ENCODE results near the gene SRGAP3. TPM values are rescaled to one million over a fixed set of nuclear protein-coding genes. Genes with fewer than 3 reads are reported as not detected.

SRGAP3 gene
- total RNA-seq, 4 donors from 2014 or later = 13.7 to 27.7 (median 18.5) TPM

- intact Hi-C loops (cut with DNase I; ENCODE audit: low total_unique reads) = no loop called here
- no peak overlapping the region for H3K4me3 ChIP-seq (ENCODE audit: low read depth, poor library complexity, severe bottlenecking)
- no peak for TF ChIP-seq POLR2A (IDR thresholded peaks at IDR 0.05)
- TF ChIP-seq, protein P1, sequence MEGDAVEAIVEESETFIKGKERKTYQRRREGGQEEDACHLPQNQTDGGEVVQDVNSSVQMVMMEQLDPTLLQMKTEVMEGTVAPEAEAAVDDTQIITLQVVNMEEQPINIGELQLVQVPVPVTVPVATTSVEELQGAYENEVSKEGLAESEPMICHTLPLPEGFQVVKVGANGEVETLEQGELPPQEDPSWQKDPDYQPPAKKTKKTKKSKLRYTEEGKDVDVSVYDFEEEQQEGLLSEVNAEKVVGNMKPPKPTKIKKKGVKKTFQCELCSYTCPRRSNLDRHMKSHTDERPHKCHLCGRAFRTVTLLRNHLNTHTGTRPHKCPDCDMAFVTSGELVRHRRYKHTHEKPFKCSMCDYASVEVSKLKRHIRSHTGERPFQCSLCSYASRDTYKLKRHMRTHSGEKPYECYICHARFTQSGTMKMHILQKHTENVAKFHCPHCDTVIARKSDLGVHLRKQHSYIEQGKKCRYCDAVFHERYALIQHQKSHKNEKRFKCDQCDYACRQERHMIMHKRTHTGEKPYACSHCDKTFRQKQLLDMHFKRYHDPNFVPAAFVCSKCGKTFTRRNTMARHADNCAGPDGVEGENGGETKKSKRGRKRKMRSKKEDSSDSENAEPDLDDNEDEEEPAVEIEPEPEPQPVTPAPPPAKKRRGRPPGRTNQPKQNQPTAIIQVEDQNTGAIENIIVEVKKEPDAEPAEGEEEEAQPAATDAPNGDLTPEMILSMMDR (IDR thresholded peaks at IDR 0.05) = no peak
- WGBS, 2 donors = 78 to 90% methylated on average over 3 to 5 of the region's 5 CpGs
- peak in 1 of 2 donors; percentile 72 for DNase-seq (ENCODE audit: low spot score in 2 of 2)
Measured at GRCh38 chr3:8993331-8993730, 256.1 kb downstream of the SRGAP3 start.

DNA sequence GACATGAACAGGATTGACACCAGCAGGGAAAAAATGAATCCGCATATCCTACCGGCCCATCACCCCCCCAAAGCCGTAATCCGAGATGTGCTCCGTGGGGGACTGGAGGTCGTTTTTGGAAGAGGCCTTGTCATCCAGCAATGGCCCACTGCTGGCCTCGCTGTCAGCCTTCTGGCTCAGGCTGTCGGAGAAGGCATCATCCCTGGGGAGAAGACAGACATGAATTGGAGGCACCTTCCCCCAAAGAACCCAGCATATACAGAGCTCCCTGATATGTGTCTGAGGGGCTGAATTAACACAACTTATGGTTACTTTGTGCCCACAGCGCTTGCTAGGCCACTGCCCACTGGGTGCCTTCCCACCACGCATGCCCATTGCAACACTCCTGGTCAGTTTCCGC, 256.6 kb downstream of the SRGAP3 start:
- peak in 1 of 2 donors; percentile 75 for DNase-seq (ENCODE audit: low spot score in 2 of 2)
- no peak overlapping the region for H3K4me3 ChIP-seq (ENCODE audit: low read depth, poor library complexity, severe bottlenecking)
- TF ChIP-seq, protein P1 (IDR thresholded peaks at IDR 0.05) = no peak
- intact Hi-C loops (cut with DNase I; ENCODE audit: low total_unique reads) = no loop called here
- WGBS, 2 donors = 80 to 87% methylated on average over 11 of the region's 11 CpGs

DNA sequence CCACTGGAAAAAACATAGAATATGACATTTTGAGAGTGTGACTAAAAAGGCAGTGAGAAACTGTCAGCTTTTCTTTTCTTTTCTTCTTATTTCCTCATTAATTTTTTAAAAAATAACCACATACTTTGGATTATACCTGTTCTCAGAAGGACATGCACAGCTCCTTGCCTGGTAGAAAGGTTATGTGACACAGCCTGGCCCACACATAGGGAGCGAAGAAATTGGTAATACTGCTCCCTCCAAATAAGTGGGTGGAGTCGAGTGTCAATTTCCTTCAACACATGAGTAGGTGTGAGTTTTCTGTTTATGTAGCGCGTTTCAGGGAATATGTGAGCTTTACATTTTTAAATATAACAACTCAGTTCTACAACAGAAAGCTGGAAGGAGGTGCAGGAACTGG, 257.2 kb downstream of the SRGAP3 start:
- intact Hi-C loops (cut with DNase I; ENCODE audit: low total_unique reads) = no loop called here
- no peak overlapping the region for H3K4me3 ChIP-seq (ENCODE audit: low read depth, poor library complexity, severe bottlenecking)
- TF ChIP-seq, protein P1 (IDR thresholded peaks at IDR 0.05) = no peak
- DNase-seq (ENCODE audit: low spot score in 2 of 2) = peak in 1 of 2 donors; percentile 46
- 88 to 89% methylated on average over 4 of the region's 4 CpGs for WGBS, 2 donors

GRCh38 chr3:8990266-8991215, 258.9 kb downstream of the SRGAP3 start:
- peak in 1 of 2 donors; percentile 72 for DNase-seq (ENCODE audit: low spot score in 2 of 2)
- intact Hi-C loops (cut with DNase I; ENCODE audit: low total_unique reads) = no loop called here
- H3K4me3 ChIP-seq (ENCODE audit: low read depth, poor library complexity, severe bottlenecking) = no peak overlapping the region
- 93 to 94% methylated on average over 34 to 36 of the region's 36 CpGs for WGBS, 2 donors
- TF ChIP-seq, protein P1 (IDR thresholded peaks at IDR 0.05) = no peak
- TF ChIP-seq POLR2A (IDR thresholded peaks at IDR 0.05) = no peak

DNA sequence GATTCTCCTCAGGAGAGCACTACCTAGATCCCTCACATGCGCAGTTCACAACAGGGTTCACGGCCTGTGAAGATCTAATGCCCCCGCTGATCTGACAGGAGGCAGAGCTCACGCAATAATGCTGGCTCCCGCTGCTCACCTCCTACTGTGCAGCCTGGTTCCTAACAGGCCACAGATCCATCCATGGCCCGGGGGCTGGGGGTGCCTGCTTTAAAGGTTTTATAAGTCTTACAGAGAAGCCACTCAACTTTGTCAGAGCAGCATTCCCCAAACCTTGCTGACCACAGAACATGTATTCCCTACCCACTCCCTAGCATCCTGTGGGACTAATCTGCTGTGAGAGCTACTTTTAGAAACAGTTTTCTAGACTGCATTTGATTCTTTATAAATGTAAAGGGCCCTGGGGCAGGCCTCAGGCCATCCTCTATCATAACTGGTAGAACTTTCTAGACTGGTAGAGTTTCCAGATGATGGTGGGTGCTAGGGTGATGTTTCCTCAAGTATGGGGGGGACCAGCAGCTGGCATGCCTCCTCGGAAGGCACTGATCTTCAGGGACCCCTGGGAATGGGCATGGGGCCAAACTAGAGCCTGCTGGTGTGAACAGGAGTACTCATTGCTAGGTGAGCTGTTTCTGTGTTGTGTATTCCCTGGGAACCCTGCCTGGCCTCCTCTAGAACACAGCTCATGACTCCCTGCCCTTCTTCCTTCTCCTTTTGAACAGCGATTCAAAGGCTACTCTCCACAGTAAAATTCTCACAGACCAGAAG, 260.5 kb downstream of the SRGAP3 start:
- TF ChIP-seq, protein P1 (IDR thresholded peaks at IDR 0.05) = no peak
- no peak for TF ChIP-seq POLR2A (IDR thresholded peaks at IDR 0.05)
- 88 to 95% methylated on average over 8 of the region's 8 CpGs for WGBS, 2 donors
- DNase-seq (ENCODE audit: low spot score in 2 of 2) = peak in 1 of 2 donors; percentile 78
- H3K4me3 ChIP-seq (ENCODE audit: low read depth, poor library complexity, severe bottlenecking) = no peak overlapping the region
- intact Hi-C loops (cut with DNase I; ENCODE audit: low total_unique reads) = loop anchor here (5.0 to 10.0 kb wide), 2 partner anchors 86 to 313 kb away; no protein-coding TSS in a partner anchor

Data from lower leg skin (tissue), 4 donors.